ENCODE data around the gene ZNF726.

GRCh38 chr19:23981863-23982262 lies 67.2 kb downstream of the ZNF726 start:
- TF ChIP-seq CTCF (IDR thresholded peaks at IDR 0.05) (no peak), RAD21 (conservative IDR thresholded peaks at IDR 0.05 in 1 of 2, IDR thresholded peaks at IDR 0.05 in 1 of 2) (no peak), POLR2A (IDR thresholded peaks at IDR 0.05; ENCODE audit: low read length) (no peak), ELK1 (IDR thresholded peaks at IDR 0.05; ENCODE audit: low read depth, low read length) (no peak), ESRRA (IDR thresholded peaks at IDR 0.05; ENCODE audit: borderline replicate concordance, low read length) (no peak), HMGXB4 (CRISPR knock-in tag; IDR thresholded peaks at IDR 0.05; ENCODE audit: borderline replicate concordance) (no peak), NPAS2 (CRISPR knock-in tag; IDR thresholded peaks at IDR 0.05; ENCODE audit: borderline replicate concordance) (no peak), NFE2L2 (conservative IDR thresholded peaks at IDR 0.05; ENCODE audit: low read length) (no peak), JUNB (IDR thresholded peaks at IDR 0.05) (no peak), MAX (IDR thresholded peaks at IDR 0.05) (no peak), USF2 (IDR thresholded peaks at IDR 0.05) (no peak), CHD4 (IDR thresholded peaks at IDR 0.05; ENCODE audit: borderline replicate concordance) (no peak), PBX3 (IDR thresholded peaks at IDR 0.05) (no peak)

All from A549 (cell line).